ENCODE results near the gene ZSCAN18.

The ZSCAN18 gene

GRCh38 chr19:58059003-58059670, 38.9 kb downstream of the ZSCAN18 start, which contains the start of gene ZNF135:
Gene ZNF135 (plus strand): TSS chr19:58059282. CDS start chr19:58060003, 721 bp downstream.
- DNase-seq (ENCODE audit: low spot score): no peak
- TF ChIP-seq CTCF (IDR thresholded peaks at IDR 0.05; ENCODE audit: extremely low read depth, missing control alignments): no peak

- DNase-seq (ENCODE audit: low spot score): no peak
- no peak for TF ChIP-seq CTCF (IDR thresholded peaks at IDR 0.05; ENCODE audit: extremely low read depth, missing control alignments)
These were observed 39.6 kb downstream of the ZSCAN18 start for GRCh38 chr19:58058467-58058866.

- no peak for DNase-seq (ENCODE audit: low spot score)
- no peak for TF ChIP-seq CTCF (IDR thresholded peaks at IDR 0.05; ENCODE audit: extremely low read depth, missing control alignments)
These were observed 41.2 kb downstream of the ZSCAN18 start for GRCh38 chr19:58056861-58057260.

- TF ChIP-seq CTCF (IDR thresholded peaks at IDR 0.05; ENCODE audit: extremely low read depth, missing control alignments): no peak
- DNase-seq (ENCODE audit: low spot score): no peak
These were observed 41.8 kb downstream of the ZSCAN18 start for GRCh38 chr19:58056261-58056660.

GRCh38 chr19:58054901-58055874, 42.8 kb downstream of the ZSCAN18 start:
- no peak for TF ChIP-seq CTCF (IDR thresholded peaks at IDR 0.05; ENCODE audit: extremely low read depth, missing control alignments)
- DNase-seq (ENCODE audit: low spot score): no peak

GRCh38 chr19:58053480-58054156, 44.4 kb downstream of the ZSCAN18 start:
- DNase-seq (ENCODE audit: low spot score): no peak
- TF ChIP-seq CTCF (IDR thresholded peaks at IDR 0.05; ENCODE audit: extremely low read depth, missing control alignments): no peak
